H1 (cell line): ENCODE results near the gene PDLIM4. TPM values are rescaled to one million over a fixed set of nuclear protein-coding genes. Genes with fewer than 3 reads are reported as not detected.

Source experiments
- CBX5 ChIP-seq: fragments of 300-800, 300-1000 bp; sonication (generic); IDR thresholded peaks from 2 replicates; pipeline ENCODE4 v1.7.1; 2016; ENCODE audit warnings: antibody characterized with exemption, low read length, low read depth
- NRF1 ChIP-seq: IDR thresholded peaks from 2 replicates; pipeline ENCODE4 v1.6.1; 2011; ENCODE audit warnings: mild to moderate bottlenecking, low read depth, low read length, improper control_type of control experiment
- polyA plus RNA-seq, 7 experiments: library from polyadenylated mRNA; depleted of rRNA in 3 of 7; stranded (reverse) in 5 of 7; unstranded in 2 of 7; fragments of >200 nt in 5 of 7; fragments of 200-250 nt in 2 of 7; gene quantifications; 1 replicate in 5 of 7; 2 replicates in 1 of 7; 4 replicates in 1 of 7; pipeline versions ENCODE4 v1.2.1 to v1.2.3, GENCODE V29; 2011 to 2013; ENCODE audit warnings: missing spikeins in 2 of 7, mixed read lengths in 2 of 7
- total RNA-seq: library from RNA; stranded (reverse); fragmentation: NEBNext Ultra II Directional; extraction: Animal tissue kit (Norgen Biotek cat#: 25700); gene quantifications from 2 replicates; pipeline ENCODE4 v1.2.1, GENCODE V29; 2021
- TF ChIP-seq, protein P1 (sequence below): fragments of 300-600 bp; sonication (generic); IDR thresholded peaks from 2 replicates; pipeline ENCODE4 v1.7.1; 2012; ENCODE audit warnings: low read length, moderate library complexity, mild to moderate bottlenecking, inconsistent platforms; ENCODE audit not compliant: insufficient replicate concordance
- TF ChIP-seq, protein P2 (sequence below), 3 experiments: IDR thresholded peaks; 1 replicate in 2 of 3; 2 replicates in 1 of 3; pipeline versions ENCODE4 v1.5.1 to v1.6.1; 2011; ENCODE audit warnings: low read length in 3 of 3, mild to moderate bottlenecking in 3 of 3, inconsistent platforms in 2 of 3, low read depth in 1 of 3, moderate library complexity in 1 of 3; ENCODE audit not compliant: insufficient read depth in 1 of 3; ENCODE audit errors: control extremely low read depth in 1 of 3

Gene PDLIM4
- total and polyA plus RNA-seq, 2 of the 8 experiments (the other 6 are each of a cell fraction or from before 2014, with no cell fraction given), result 10.7 to 29.1 TPM

DNA sequence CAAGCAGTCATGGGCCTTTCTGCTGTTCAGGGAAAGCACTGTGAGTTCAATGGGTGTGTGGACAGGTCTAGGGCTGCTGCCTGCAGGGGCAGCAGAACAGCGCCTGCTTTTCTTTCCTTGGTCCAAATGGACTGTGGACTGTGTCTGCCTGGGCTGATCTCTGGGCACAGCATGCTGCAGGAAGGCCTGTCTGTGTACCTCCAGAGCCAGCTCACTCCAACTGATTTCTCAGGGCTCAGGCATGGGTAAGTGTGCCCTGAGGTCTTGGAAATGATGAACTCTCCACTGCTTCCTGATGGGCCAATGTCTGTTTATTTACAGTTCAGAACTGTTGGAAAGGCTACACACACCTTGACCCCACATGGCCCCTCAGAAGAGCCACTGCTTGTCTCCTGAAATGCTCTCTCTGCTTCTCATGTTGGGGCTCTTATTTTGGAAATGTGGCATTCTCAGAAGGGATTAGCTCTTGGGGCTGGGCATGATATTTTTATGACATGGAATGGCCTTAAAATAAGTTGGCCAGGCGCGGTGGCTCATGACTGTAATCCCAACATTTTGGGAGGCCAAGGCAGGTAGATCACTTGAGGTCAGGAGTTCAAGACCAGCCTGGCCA is 63.7 kb downstream of the PDLIM4 start (continued):
- TF ChIP-seq, protein P1, sequence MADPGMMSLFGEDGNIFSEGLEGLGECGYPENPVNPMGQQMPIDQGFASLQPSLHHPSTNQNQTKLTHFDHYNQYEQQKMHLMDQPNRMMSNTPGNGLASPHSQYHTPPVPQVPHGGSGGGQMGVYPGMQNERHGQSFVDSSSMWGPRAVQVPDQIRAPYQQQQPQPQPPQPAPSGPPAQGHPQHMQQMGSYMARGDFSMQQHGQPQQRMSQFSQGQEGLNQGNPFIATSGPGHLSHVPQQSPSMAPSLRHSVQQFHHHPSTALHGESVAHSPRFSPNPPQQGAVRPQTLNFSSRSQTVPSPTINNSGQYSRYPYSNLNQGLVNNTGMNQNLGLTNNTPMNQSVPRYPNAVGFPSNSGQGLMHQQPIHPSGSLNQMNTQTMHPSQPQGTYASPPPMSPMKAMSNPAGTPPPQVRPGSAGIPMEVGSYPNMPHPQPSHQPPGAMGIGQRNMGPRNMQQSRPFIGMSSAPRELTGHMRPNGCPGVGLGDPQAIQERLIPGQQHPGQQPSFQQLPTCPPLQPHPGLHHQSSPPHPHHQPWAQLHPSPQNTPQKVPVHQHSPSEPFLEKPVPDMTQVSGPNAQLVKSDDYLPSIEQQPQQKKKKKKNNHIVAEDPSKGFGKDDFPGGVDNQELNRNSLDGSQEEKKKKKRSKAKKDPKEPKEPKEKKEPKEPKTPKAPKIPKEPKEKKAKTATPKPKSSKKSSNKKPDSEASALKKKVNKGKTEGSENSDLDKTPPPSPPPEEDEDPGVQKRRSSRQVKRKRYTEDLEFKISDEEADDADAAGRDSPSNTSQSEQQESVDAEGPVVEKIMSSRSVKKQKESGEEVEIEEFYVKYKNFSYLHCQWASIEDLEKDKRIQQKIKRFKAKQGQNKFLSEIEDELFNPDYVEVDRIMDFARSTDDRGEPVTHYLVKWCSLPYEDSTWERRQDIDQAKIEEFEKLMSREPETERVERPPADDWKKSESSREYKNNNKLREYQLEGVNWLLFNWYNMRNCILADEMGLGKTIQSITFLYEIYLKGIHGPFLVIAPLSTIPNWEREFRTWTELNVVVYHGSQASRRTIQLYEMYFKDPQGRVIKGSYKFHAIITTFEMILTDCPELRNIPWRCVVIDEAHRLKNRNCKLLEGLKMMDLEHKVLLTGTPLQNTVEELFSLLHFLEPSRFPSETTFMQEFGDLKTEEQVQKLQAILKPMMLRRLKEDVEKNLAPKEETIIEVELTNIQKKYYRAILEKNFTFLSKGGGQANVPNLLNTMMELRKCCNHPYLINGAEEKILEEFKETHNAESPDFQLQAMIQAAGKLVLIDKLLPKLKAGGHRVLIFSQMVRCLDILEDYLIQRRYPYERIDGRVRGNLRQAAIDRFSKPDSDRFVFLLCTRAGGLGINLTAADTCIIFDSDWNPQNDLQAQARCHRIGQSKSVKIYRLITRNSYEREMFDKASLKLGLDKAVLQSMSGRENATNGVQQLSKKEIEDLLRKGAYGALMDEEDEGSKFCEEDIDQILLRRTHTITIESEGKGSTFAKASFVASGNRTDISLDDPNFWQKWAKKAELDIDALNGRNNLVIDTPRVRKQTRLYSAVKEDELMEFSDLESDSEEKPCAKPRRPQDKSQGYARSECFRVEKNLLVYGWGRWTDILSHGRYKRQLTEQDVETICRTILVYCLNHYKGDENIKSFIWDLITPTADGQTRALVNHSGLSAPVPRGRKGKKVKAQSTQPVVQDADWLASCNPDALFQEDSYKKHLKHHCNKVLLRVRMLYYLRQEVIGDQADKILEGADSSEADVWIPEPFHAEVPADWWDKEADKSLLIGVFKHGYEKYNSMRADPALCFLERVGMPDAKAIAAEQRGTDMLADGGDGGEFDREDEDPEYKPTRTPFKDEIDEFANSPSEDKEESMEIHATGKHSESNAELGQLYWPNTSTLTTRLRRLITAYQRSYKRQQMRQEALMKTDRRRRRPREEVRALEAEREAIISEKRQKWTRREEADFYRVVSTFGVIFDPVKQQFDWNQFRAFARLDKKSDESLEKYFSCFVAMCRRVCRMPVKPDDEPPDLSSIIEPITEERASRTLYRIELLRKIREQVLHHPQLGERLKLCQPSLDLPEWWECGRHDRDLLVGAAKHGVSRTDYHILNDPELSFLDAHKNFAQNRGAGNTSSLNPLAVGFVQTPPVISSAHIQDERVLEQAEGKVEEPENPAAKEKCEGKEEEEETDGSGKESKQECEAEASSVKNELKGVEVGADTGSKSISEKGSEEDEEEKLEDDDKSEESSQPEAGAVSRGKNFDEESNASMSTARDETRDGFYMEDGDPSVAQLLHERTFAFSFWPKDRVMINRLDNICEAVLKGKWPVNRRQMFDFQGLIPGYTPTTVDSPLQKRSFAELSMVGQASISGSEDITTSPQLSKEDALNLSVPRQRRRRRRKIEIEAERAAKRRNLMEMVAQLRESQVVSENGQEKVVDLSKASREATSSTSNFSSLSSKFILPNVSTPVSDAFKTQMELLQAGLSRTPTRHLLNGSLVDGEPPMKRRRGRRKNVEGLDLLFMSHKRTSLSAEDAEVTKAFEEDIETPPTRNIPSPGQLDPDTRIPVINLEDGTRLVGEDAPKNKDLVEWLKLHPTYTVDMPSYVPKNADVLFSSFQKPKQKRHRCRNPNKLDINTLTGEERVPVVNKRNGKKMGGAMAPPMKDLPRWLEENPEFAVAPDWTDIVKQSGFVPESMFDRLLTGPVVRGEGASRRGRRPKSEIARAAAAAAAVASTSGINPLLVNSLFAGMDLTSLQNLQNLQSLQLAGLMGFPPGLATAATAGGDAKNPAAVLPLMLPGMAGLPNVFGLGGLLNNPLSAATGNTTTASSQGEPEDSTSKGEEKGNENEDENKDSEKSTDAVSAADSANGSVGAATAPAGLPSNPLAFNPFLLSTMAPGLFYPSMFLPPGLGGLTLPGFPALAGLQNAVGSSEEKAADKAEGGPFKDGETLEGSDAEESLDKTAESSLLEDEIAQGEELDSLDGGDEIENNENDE, result no peak
- TF ChIP-seq NRF1, result no peak
- TF ChIP-seq, protein P2, sequence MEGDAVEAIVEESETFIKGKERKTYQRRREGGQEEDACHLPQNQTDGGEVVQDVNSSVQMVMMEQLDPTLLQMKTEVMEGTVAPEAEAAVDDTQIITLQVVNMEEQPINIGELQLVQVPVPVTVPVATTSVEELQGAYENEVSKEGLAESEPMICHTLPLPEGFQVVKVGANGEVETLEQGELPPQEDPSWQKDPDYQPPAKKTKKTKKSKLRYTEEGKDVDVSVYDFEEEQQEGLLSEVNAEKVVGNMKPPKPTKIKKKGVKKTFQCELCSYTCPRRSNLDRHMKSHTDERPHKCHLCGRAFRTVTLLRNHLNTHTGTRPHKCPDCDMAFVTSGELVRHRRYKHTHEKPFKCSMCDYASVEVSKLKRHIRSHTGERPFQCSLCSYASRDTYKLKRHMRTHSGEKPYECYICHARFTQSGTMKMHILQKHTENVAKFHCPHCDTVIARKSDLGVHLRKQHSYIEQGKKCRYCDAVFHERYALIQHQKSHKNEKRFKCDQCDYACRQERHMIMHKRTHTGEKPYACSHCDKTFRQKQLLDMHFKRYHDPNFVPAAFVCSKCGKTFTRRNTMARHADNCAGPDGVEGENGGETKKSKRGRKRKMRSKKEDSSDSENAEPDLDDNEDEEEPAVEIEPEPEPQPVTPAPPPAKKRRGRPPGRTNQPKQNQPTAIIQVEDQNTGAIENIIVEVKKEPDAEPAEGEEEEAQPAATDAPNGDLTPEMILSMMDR (IDR thresholded peaks at IDR 0.05; ENCODE audit: control extremely low read depth in 1 of 3, insufficient read depth in 1 of 3, low read depth in 1 of 3, low read length in 3 of 3), result peak in 1 of 3 experiments; percentile 4; a peak in 1 of 4 replicates
- TF ChIP-seq CBX5, result no peak
